Lung (tissue), 12 donors: ENCODE data around the gene PRKCB. TPM values are rescaled to one million over a fixed set of nuclear protein-coding genes. Genes with fewer than 3 reads are reported as not detected.

ENCODE experiments used
- ATAC-seq: fragments of 200-7000 bp; cut with Tn5 transposase; one replicate; pipeline ENCODE4 v1.9.1; 2020; ENCODE audit warnings: moderate number of reproducible peaks; ENCODE audit not compliant: insufficient read depth, low FRiP score
- DNase-seq, 3 donors: peaks; one replicate each; pipeline ENCODE4 v3.0.0-alpha.2; 2013 to 2017
- H3K27ac ChIP-seq, 2 donors: one replicate each; pipeline ENCODE4 v1.5.1; 2013; ENCODE audit warnings: mild to moderate bottlenecking in 2 of 2, moderate library complexity in 2 of 2, control low read depth in 1 of 2, inconsistent platforms in 1 of 2, low read depth in 1 of 2, low read length in 1 of 2
- H3K27me3 ChIP-seq, 3 donors: one replicate each; pipeline ENCODE4 v1.5.1; 2013; ENCODE audit warnings: low read length in 2 of 3; ENCODE audit not compliant: control insufficient read depth in 3 of 3, insufficient read depth in 3 of 3
- H3K36me3 ChIP-seq, 4 donors: one replicate each; pipeline ENCODE4 v1.5.1; 2013; ENCODE audit warnings: low read length in 4 of 4, mild to moderate bottlenecking in 1 of 4, moderate library complexity in 1 of 4; ENCODE audit not compliant: control insufficient read depth in 4 of 4, insufficient read depth in 4 of 4
- H3K4me1 ChIP-seq, 5 donors: one replicate each; pipeline ENCODE4 v1.5.1; 2013; ENCODE audit warnings: low read length in 5 of 5, mild to moderate bottlenecking in 2 of 5, moderate library complexity in 1 of 5; ENCODE audit not compliant: control insufficient read depth in 5 of 5, insufficient read depth in 5 of 5
- H3K4me3 ChIP-seq: one replicate; pipeline ENCODE4 v1.5.1; 2013; ENCODE audit warnings: mild to moderate bottlenecking, control low read depth, moderate library complexity
- H3K9ac ChIP-seq, 2 donors: one replicate each; pipeline ENCODE4 v1.5.1; 2013; ENCODE audit warnings: low read length in 2 of 2, control low read depth in 1 of 2; ENCODE audit not compliant: insufficient read depth in 1 of 2
- H3K9me3 ChIP-seq, 4 donors: one replicate each; pipeline ENCODE4 v1.5.1; 2013; ENCODE audit warnings: low read length in 3 of 4, mild to moderate bottlenecking in 1 of 4, moderate library complexity in 1 of 4; ENCODE audit not compliant: control insufficient read depth in 4 of 4, insufficient read depth in 3 of 4
- WGBS, 2 donors: extraction: QIAGEN DNeasy Blood & Tissue Kit; methylation state at CpG; one replicate each; pipeline ENCODE4 v1.1.7; 2013; 5-methylcytosine and 5-hydroxymethylcytosine counted together
- polyA plus RNA-seq, 2 donors: library from polyadenylated mRNA; stranded (reverse); fragments of 200-250 nt; gene quantifications; one replicate each; pipeline ENCODE4 v1.2.1, GENCODE V29; 2013
- total RNA-seq, 2 donors: library from RNA; depleted of rRNA in 1 of 2; stranded (reverse); fragments of >200 nt in 1 of 2; gene quantifications; one replicate each; pipeline ENCODE4 v1.2.1, GENCODE V29; 2014 to 2021
- TF ChIP-seq, protein P1 (sequence below): IDR thresholded peaks from 2 replicates; pipeline ENCODE4 v1.5.1; 2012; ENCODE audit warnings: mild to moderate bottlenecking; ENCODE audit errors: control extremely low read depth, extremely low read depth
- donor health status: control.
- donor health status: control.
- donor health status: Bipolar disorder and iron deficiency.
- donor health status: healthy.
- donor health status: DM: yes; HTN: yes; CAD: no.

PRKCB gene
- total and polyA plus RNA-seq, 4 donors = 2.5 to 46.4 (median 21.8) TPM

GRCh38 chr16:23900480-23901177 is 64.8 kb downstream of the PRKCB start:
- ATAC-seq (no peak), DNase-seq (no peak)
- Histone ChIP-seq H3K9me3 (peaks cover 0 to 3% (median 0%) of the 10 kb centered on the region in 4 donors), H3K4me1 (peaks cover 0 to 35% (median 4%) of the 10 kb centered on the region in 5 donors), H3K27me3 (no peaks in the 10 kb centered on the region), H3K4me3 (no peak overlapping the region), H3K36me3 (no peaks in the 10 kb centered on the region), H3K9ac (no peak overlapping the region), H3K27ac (no peak overlapping the region)
- TF ChIP-seq, protein P1, sequence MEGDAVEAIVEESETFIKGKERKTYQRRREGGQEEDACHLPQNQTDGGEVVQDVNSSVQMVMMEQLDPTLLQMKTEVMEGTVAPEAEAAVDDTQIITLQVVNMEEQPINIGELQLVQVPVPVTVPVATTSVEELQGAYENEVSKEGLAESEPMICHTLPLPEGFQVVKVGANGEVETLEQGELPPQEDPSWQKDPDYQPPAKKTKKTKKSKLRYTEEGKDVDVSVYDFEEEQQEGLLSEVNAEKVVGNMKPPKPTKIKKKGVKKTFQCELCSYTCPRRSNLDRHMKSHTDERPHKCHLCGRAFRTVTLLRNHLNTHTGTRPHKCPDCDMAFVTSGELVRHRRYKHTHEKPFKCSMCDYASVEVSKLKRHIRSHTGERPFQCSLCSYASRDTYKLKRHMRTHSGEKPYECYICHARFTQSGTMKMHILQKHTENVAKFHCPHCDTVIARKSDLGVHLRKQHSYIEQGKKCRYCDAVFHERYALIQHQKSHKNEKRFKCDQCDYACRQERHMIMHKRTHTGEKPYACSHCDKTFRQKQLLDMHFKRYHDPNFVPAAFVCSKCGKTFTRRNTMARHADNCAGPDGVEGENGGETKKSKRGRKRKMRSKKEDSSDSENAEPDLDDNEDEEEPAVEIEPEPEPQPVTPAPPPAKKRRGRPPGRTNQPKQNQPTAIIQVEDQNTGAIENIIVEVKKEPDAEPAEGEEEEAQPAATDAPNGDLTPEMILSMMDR = no peak
- 54 to 72% methylated on average over 7 of the region's 7 CpGs for WGBS, 2 donors

DNA sequence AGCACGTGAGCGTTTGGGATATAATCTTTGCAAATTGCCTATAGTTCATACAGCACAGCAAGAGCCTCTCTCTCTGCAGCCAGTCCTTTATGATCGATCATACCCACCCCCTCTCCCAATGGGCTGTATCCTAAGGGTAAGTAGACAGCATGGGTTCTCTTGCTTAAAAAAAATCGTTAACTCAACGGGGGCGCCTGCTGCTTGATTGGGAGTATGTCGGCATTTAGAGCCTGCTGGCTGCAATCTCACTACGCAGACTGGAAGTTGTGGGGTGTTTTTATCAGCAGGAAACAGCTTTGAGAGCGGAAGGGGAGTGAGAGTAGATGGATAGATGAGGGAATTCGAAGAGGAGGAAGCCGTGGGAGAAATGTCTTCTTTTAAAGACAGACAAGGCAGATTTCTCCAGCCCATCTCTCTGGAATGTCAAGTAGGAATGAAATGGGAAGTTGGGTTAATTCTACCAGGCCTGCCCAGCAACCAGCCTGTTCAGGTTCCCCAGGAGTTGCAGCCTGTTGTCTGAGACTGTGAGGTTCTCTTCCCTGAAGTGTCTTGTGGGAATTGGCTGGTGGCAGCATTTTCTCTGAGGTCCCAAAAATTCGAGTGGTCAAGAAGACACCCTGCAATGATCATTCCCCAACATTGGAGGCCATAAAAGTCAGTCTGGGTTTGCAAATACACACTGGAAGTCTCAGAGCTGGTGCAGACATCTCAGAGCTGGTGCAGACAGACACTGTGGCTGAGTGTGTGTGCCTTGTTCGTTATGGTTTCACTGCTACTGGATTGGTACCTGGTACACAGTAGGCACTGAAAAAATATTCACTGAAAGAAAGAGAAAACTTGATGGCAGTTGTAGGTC is 65.6 kb downstream of the PRKCB start:
- no peak for ATAC-seq
- TF ChIP-seq, protein P1 = no peak
- peaks cover 0 to 35% (median 4%) of the 10 kb centered on the region in 5 donors for H3K4me1 ChIP-seq
- 8 to 18% methylated on average over 13 of the region's 13 CpGs for WGBS, 2 donors
- H3K27me3 ChIP-seq = no peaks in the 10 kb centered on the region
- peak; percentile 54 to 79 (median 72) for DNase-seq
- H3K27ac ChIP-seq = no peak overlapping the region
- H3K9me3 ChIP-seq = peaks cover 0 to 3% (median 0%) of the 10 kb centered on the region in 4 donors
- no peak overlapping the region for H3K4me3 ChIP-seq
- H3K9ac ChIP-seq = no peak overlapping the region
- H3K36me3 ChIP-seq = no peaks in the 10 kb centered on the region

- Histone ChIP-seq H3K4me3 (no peak overlapping the region), H3K9ac (no peak overlapping the region), H3K9me3 (peaks cover 0 to 3% (median 0%) of the 10 kb centered on the region in 4 donors), H3K27ac (no peak overlapping the region), H3K36me3 (no peaks in the 10 kb centered on the region), H3K4me1 (peaks cover 0 to 35% (median 4%) of the 10 kb centered on the region in 5 donors), H3K27me3 (no peaks in the 10 kb centered on the region)
- no peak for DNase-seq
- no peak for ATAC-seq
- 73 to 74% methylated on average over 4 of the region's 4 CpGs for WGBS, 2 donors
- TF ChIP-seq, protein P1 = no peak
Measured at GRCh38 chr16:23902034-23902747, 66.4 kb downstream of the PRKCB start.
